SK-N-SH treated with all-trans-retinoic acid at 6 μM for 48 hours (cell line): Measurements from ENCODE around the gene NUS1.
"Not testable (repeated sequence)": the region's sequence is repeated elsewhere in the genome, so short reads cannot be mapped to it uniquely, and the experiment has no call there.

Source experiments
- ATAC-seq: fragments of 200-7000 bp; cut with Tn5 transposase; 3 replicates; pipeline ENCODE4 v1.9.1; 2020; ENCODE audit warnings: mild to moderate bottlenecking, moderate library complexity
- ARNTL ChIP-seq: fragments of 450-650 bp; formaldehyde crosslinking; IDR thresholded peaks from 2 replicates; pipeline ENCODE4 v1.5.0; 2020; ENCODE audit warnings: low read depth, mild to moderate bottlenecking, moderate library complexity, borderline replicate concordance
- BACH2 ChIP-seq: fragments of 250-450 bp; sonication (Bioruptor Pico); IDR thresholded peaks from 2 replicates; pipeline ENCODE4 v1.9.0; 2021; ENCODE audit warnings: mild to moderate bottlenecking, borderline replicate concordance
- CSDC2 ChIP-seq: fragments of 250-450 bp; sonication (Bioruptor Pico); IDR thresholded peaks from 2 replicates; pipeline ENCODE4 v1.5.0; 2020; ENCODE audit warnings: mild to moderate bottlenecking, moderate library complexity
- GLIS3 ChIP-seq: fragments of 250-450 bp; sonication (Bioruptor Pico); IDR thresholded peaks from 2 replicates; pipeline ENCODE4 v1.5.0; 2020; ENCODE audit warnings: mild to moderate bottlenecking, moderate library complexity
- ISL1 ChIP-seq: fragments of 250-450 bp; sonication (Bioruptor Pico); IDR thresholded peaks from 2 replicates; pipeline ENCODE4 v2.1.2; 2022; ENCODE audit warnings: mild to moderate bottlenecking, moderate library complexity
- OSR1 ChIP-seq: fragments of 250-450 bp; sonication (Bioruptor Pico); IDR thresholded peaks from 2 replicates; pipeline ENCODE4 v1.8.0; 2022; ENCODE audit warnings: moderate library complexity, mild to moderate bottlenecking, inconsistent platforms
- PPARA ChIP-seq: fragments of 250-450 bp; sonication (Bioruptor Pico); IDR thresholded peaks from 2 replicates; pipeline ENCODE4 v1.5.0; 2020; ENCODE audit warnings: mild to moderate bottlenecking, borderline replicate concordance
- RARB ChIP-seq: fragments of 250-450 bp; sonication (Bioruptor Pico); IDR thresholded peaks from 2 replicates; pipeline ENCODE4 v1.8.0; 2021; ENCODE audit warnings: mild to moderate bottlenecking, moderate library complexity
- SNAI2 ChIP-seq: fragments of 250-450 bp; sonication (Bioruptor Pico); IDR thresholded peaks from 2 replicates; pipeline ENCODE4 v1.5.0; 2020; ENCODE audit warnings: mild to moderate bottlenecking, moderate library complexity
- TCF4 ChIP-seq: fragments of 250-450 bp; sonication (Bioruptor Pico); IDR thresholded peaks from 2 replicates; pipeline ENCODE4 v1.8.0; 2021; ENCODE audit warnings: mild to moderate bottlenecking, moderate library complexity, borderline replicate concordance
- ZC3H10 ChIP-seq: fragments of 250-450 bp; sonication (Bioruptor Pico); IDR thresholded peaks from 2 replicates; pipeline ENCODE4 v1.5.1; 2021; ENCODE audit warnings: mild to moderate bottlenecking, moderate library complexity
- ZFP3 ChIP-seq: fragments of 250-450 bp; sonication (Bioruptor Pico); IDR thresholded peaks from 2 replicates; pipeline ENCODE4 v1.5.0; 2020; ENCODE audit warnings: mild to moderate bottlenecking, moderate library complexity
- ZNF565 ChIP-seq: fragments of 450-650 bp; formaldehyde crosslinking; conservative IDR thresholded peaks from 2 replicates; pipeline ENCODE4 v1.5.0; 2020; ENCODE audit warnings: low read depth, mild to moderate bottlenecking, moderate library complexity
- ZNF70 ChIP-seq: fragments of 450-650 bp; formaldehyde crosslinking; IDR thresholded peaks from 2 replicates; pipeline ENCODE4 v1.5.0; 2020; ENCODE audit warnings: mild to moderate bottlenecking, moderate library complexity
- ZNF8 ChIP-seq: fragments of 450-650 bp; formaldehyde crosslinking; IDR thresholded peaks from 2 replicates; pipeline ENCODE4 v1.5.0; 2020; ENCODE audit warnings: mild to moderate bottlenecking, moderate library complexity
- TF ChIP-seq, protein P1 (sequence below): fragments of 250-450 bp; sonication (Bioruptor Pico); IDR thresholded peaks from 2 replicates; pipeline ENCODE4 v1.5.0; 2020; ENCODE audit warnings: mild to moderate bottlenecking, moderate library complexity
- TF ChIP-seq, protein P2 (sequence below): fragments of 250-450 bp; sonication (Bioruptor Pico); IDR thresholded peaks from 2 replicates; pipeline ENCODE4 v1.8.0; 2021; ENCODE audit warnings: low read depth, mild to moderate bottlenecking, moderate library complexity, borderline replicate concordance
- TF ChIP-seq, protein P3 (sequence below): fragments of 250-450 bp; sonication (Bioruptor Pico); IDR thresholded peaks from 2 replicates; pipeline ENCODE4 v1.5.1; 2021; ENCODE audit warnings: mild to moderate bottlenecking, moderate library complexity
- TF ChIP-seq, protein P4 (sequence below): fragments of 250-450 bp; sonication (Bioruptor Pico); IDR thresholded peaks from 2 replicates; pipeline ENCODE4 v1.8.0; 2020; ENCODE audit warnings: mild to moderate bottlenecking, moderate library complexity, borderline replicate concordance
- TF ChIP-seq, protein P5 (sequence below): fragments of 250-450 bp; sonication (Bioruptor Pico); IDR thresholded peaks from 2 replicates; pipeline ENCODE4 v1.5.1; 2020; ENCODE audit warnings: low read depth, mild to moderate bottlenecking, moderate library complexity

The NUS1 gene

DNA sequence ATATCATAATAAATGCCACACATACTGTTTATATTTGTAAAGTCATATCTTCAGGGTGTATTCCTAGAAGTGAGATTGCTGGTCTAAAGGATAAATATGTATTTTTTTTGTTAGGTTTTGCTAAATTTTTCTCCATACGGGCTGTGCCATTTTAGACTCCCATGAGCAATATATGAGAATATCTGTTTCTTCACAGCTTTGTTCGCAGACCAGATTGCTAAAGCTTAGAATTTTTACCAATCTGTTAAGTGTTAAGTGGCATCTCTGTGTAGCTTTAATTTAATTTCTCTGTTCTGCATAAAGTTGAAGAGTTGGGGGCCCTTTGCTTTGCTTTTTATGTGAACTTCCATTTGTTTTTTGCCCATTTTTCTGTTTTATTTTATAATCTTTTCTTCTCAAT is 32.3 kb upstream of the NUS1 start:
- TF ChIP-seq SNAI2 (CRISPR knock-in tag) (no peak), RARB (CRISPR knock-in tag) (no peak), CSDC2 (CRISPR knock-in tag) (no peak), ZNF8 (CRISPR knock-in tag) (no peak), ISL1 (CRISPR knock-in tag) (no peak), ZC3H10 (CRISPR knock-in tag) (no peak)
- TF ChIP-seq, protein P1, sequence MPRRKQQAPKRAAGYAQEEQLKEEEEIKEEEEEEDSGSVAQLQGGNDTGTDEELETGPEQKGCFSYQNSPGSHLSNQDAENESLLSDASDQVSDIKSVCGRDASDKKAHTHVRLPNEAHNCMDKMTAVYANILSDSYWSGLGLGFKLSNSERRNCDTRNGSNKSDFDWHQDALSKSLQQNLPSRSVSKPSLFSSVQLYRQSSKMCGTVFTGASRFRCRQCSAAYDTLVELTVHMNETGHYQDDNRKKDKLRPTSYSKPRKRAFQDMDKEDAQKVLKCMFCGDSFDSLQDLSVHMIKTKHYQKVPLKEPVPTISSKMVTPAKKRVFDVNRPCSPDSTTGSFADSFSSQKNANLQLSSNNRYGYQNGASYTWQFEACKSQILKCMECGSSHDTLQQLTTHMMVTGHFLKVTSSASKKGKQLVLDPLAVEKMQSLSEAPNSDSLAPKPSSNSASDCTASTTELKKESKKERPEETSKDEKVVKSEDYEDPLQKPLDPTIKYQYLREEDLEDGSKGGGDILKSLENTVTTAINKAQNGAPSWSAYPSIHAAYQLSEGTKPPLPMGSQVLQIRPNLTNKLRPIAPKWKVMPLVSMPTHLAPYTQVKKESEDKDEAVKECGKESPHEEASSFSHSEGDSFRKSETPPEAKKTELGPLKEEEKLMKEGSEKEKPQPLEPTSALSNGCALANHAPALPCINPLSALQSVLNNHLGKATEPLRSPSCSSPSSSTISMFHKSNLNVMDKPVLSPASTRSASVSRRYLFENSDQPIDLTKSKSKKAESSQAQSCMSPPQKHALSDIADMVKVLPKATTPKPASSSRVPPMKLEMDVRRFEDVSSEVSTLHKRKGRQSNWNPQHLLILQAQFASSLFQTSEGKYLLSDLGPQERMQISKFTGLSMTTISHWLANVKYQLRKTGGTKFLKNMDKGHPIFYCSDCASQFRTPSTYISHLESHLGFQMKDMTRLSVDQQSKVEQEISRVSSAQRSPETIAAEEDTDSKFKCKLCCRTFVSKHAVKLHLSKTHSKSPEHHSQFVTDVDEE (CRISPR knock-in tag), result no peak
- TF ChIP-seq, protein P2, sequence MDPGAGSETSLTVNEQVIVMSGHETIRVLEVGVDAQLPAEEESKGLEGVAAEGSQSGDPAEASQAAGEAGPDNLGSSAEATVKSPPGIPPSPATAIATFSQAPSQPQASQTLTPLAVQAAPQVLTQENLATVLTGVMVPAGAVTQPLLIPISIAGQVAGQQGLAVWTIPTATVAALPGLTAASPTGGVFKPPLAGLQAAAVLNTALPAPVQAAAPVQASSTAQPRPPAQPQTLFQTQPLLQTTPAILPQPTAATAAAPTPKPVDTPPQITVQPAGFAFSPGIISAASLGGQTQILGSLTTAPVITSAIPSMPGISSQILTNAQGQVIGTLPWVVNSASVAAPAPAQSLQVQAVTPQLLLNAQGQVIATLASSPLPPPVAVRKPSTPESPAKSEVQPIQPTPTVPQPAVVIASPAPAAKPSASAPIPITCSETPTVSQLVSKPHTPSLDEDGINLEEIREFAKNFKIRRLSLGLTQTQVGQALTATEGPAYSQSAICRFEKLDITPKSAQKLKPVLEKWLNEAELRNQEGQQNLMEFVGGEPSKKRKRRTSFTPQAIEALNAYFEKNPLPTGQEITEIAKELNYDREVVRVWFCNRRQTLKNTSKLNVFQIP, result no peak
- ATAC-seq, result no peak

DNA sequence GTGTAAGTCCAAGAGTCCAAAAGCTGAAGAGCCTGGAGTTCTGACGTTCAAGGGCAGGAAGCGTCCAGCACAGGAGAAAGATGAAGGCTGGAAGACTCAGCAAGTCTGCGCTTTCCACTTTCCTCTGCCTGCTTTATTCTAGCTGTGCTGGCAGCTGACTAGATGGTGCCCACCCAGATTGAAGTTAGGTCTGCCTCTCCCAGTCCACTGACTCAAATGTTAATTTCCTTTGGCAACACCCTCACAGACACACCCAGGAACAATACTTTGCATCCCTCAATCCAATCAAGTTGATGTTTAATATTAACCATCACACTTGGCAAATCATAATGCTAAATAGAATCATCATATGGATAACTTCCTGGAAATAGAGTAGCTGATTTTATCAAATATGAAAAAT is 23.3 kb upstream of the NUS1 start:
- not testable (repeated sequence) for ATAC-seq

DNA sequence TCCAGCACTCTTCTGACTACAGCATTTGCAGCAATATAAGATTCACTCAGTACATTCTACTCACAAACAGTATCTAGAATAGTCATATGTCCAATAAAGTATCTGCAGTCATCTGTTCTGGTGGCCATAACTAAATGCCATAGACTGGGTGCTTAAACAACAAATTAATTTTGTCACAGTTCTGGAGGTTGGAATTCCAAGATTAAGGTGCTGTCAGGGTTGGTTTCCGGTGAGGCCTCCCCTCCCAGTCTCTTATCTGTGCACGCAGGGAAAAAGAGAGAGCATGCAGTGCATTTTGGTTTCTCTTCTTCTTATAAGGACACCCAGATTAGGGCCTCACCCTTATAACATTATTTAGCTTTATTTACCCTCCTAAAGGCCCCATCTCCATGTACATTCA is 21.3 kb upstream of the NUS1 start:
- no peak for ATAC-seq
- no peak for TF ChIP-seq CSDC2 (CRISPR knock-in tag)
- TF ChIP-seq ZFP3 (CRISPR knock-in tag), result no peak
- TF ChIP-seq, protein P3, sequence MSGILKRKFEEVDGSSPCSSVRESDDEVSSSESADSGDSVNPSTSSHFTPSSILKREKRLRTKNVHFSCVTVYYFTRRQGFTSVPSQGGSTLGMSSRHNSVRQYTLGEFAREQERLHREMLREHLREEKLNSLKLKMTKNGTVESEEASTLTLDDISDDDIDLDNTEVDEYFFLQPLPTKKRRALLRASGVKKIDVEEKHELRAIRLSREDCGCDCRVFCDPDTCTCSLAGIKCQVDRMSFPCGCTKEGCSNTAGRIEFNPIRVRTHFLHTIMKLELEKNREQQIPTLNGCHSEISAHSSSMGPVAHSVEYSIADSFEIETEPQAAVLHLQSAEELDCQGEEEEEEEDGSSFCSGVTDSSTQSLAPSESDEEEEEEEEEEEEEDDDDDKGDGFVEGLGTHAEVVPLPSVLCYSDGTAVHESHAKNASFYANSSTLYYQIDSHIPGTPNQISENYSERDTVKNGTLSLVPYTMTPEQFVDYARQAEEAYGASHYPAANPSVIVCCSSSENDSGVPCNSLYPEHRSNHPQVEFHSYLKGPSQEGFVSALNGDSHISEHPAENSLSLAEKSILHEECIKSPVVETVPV (CRISPR knock-in tag), result no peak

DNA sequence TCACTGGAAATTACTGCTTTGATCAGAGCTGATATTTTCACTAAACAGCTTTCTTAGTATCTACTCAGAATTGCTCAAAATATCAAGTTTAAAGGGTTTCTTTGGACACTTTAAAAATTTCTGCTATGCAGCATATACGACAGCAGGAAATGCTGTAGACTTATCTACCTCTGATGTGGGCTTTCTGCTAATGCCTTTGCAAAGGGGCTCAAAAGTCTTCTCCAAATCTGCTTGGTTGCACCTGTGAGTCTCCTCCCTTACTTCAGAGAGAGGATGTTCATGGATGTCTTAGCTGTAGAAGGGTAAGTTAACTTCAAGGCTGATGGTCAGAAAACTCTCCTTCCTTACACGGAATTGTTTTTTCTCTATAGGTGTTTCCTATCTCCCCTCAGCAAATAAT is 19.9 kb upstream of the NUS1 start:
- no peak for ATAC-seq
- TF ChIP-seq, protein P2, result no peak
- TF ChIP-seq RARB (CRISPR knock-in tag), result no peak
- TF ChIP-seq ZNF70 (CRISPR knock-in tag), result no peak
- no peak for TF ChIP-seq BACH2 (CRISPR knock-in tag)
- no peak for TF ChIP-seq OSR1
- TF ChIP-seq TCF4 (CRISPR knock-in tag), result no peak
- TF ChIP-seq, protein P4, sequence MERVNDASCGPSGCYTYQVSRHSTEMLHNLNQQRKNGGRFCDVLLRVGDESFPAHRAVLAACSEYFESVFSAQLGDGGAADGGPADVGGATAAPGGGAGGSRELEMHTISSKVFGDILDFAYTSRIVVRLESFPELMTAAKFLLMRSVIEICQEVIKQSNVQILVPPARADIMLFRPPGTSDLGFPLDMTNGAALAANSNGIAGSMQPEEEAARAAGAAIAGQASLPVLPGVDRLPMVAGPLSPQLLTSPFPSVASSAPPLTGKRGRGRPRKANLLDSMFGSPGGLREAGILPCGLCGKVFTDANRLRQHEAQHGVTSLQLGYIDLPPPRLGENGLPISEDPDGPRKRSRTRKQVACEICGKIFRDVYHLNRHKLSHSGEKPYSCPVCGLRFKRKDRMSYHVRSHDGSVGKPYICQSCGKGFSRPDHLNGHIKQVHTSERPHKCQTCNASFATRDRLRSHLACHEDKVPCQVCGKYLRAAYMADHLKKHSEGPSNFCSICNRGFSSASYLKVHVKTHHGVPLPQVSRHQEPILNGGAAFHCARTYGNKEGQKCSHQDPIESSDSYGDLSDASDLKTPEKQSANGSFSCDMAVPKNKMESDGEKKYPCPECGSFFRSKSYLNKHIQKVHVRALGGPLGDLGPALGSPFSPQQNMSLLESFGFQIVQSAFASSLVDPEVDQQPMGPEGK (CRISPR knock-in tag), result no peak
- TF ChIP-seq ISL1 (CRISPR knock-in tag), result no peak
- TF ChIP-seq ARNTL (CRISPR knock-in tag), result no peak
- TF ChIP-seq, protein P3 (CRISPR knock-in tag), result no peak
- no peak for TF ChIP-seq PPARA (CRISPR knock-in tag)
- TF ChIP-seq GLIS3 (CRISPR knock-in tag), result no peak
- TF ChIP-seq ZFP3 (CRISPR knock-in tag), result no peak
- TF ChIP-seq ZC3H10 (CRISPR knock-in tag), result no peak
- TF ChIP-seq, protein P5, sequence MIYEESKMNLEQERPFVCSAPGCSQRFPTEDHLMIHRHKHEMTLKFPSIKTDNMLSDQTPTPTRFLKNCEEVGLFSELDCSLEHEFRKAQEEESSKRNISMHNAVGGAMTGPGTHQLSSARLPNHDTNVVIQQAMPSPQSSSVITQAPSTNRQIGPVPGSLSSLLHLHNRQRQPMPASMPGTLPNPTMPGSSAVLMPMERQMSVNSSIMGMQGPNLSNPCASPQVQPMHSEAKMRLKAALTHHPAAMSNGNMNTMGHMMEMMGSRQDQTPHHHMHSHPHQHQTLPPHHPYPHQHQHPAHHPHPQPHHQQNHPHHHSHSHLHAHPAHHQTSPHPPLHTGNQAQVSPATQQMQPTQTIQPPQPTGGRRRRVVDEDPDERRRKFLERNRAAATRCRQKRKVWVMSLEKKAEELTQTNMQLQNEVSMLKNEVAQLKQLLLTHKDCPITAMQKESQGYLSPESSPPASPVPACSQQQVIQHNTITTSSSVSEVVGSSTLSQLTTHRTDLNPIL (CRISPR knock-in tag), result no peak
- TF ChIP-seq CSDC2 (CRISPR knock-in tag), result no peak
- TF ChIP-seq ZNF565, result no peak
- no peak for TF ChIP-seq SNAI2 (CRISPR knock-in tag)
